K562 (cell line): ENCODE data around the gene MAP3K20. TPM values are rescaled to one million over a fixed set of nuclear protein-coding genes. Genes with fewer than 3 reads are reported as not detected.

Source experiments
- ATAC-seq: fragments of 200-7000 bp; cut with Tn5 transposase; 3 replicates; pipeline ENCODE4 v1.9.1; 2020; ENCODE audit warnings: moderate library complexity
- BruUV-seq: library from RNA; stranded (reverse); fragments of 400-500 nt; replicated peaks from 2 replicates; lab custom pipeline; 2021; lab: Mats Ljungman, UMichigan
- CTCF ChIA-PET: fragments of 300-600 bp; formaldehyde crosslinking; extraction: SDS; loops from one replicate; lab custom pipeline; 2021; ENCODE audit warnings: low intra/inter-chr PET ratio; lab: Yijun Ruan, JAX
- POLR2A ChIA-PET: fragments of 300-600, 350-650 bp; sonication (Branson Sonifier 250); formaldehyde crosslinking; extraction: SDS; loops from one replicate; lab custom pipeline; 2021; ENCODE audit warnings: antibody characterized with exemption, inconsistent platforms; lab: Yijun Ruan, JAX
- DNase-seq, 4 experiments: peaks; one replicate each; pipeline versions ENCODE4 v3.0.0 to v3.0.0-alpha.2; 2011 to 2018; ENCODE audit warnings: low spot score in 3 of 4, mixed read lengths in 3 of 4; ENCODE audit errors: extremely low read depth in 1 of 4
- FAIRE-seq: peaks from 2 replicates; lab custom pipeline; 2011; peaks lifted over from hg19 to GRCh38; lab: Jason Lieb, UNC
- H2AFZ ChIP-seq: 2 replicates; pipeline ENCODE4 v1.6.0; 2011; ENCODE audit warnings: low read depth, low read length, control low read depth, inconsistent platforms
- H3K27ac ChIP-seq: fragments of 200-600 bp; 3 replicates; pipeline ENCODE4 v1.8.0; 2011; ENCODE audit warnings: low read depth, mild to moderate bottlenecking, control low read depth, inconsistent platforms, low read length, moderate library complexity, mixed read lengths; ENCODE audit errors: extremely low read depth
- H3K27me3 ChIP-seq, 2 experiments: fragments of 300-600 bp in 1 of 2; 2 replicates in 1 of 2; 3 replicates in 1 of 2; pipeline versions ENCODE4 v1.6.0 to v1.8.0; 2011; ENCODE audit warnings: inconsistent platforms in 2 of 2, low read length in 2 of 2, mild to moderate bottlenecking in 1 of 2, mixed read lengths in 1 of 2, moderate library complexity in 1 of 2; ENCODE audit not compliant: control insufficient read depth in 2 of 2, insufficient read depth in 2 of 2
- H3K36me3 ChIP-seq: fragments of 300-600 bp; 3 replicates; pipeline ENCODE4 v1.8.0; 2011; ENCODE audit warnings: mild to moderate bottlenecking, low read length, inconsistent platforms; ENCODE audit not compliant: control insufficient read depth, insufficient read depth
- H3K4me1 ChIP-seq, 2 experiments: fragments of 200-600 bp in 1 of 2; replicated peaks in 1 of 2; 2 replicates in 1 of 2; 3 replicates in 1 of 2; pipeline versions ENCODE4 v1.5.1 to v1.8.0; 2011; ENCODE audit warnings: inconsistent platforms in 2 of 2, low read length in 2 of 2, mild to moderate bottlenecking in 1 of 2, mixed read lengths in 1 of 2, moderate library complexity in 1 of 2; ENCODE audit not compliant: control insufficient read depth in 2 of 2, insufficient read depth in 2 of 2
- H3K4me2 ChIP-seq: 2 replicates; pipeline ENCODE4 v1.6.1; 2011; ENCODE audit warnings: low read length, control low read depth, inconsistent platforms, mixed read lengths; ENCODE audit not compliant: insufficient read depth
- H3K4me3 ChIP-seq: fragments of 200-600 bp; sonication (generic), shearing (Covaris generic); 2 replicates; pipeline ENCODE4 v1.5.1; 2016; ENCODE audit warnings: control low read depth, inconsistent platforms
- H3K79me2 ChIP-seq: fragments of 200-600 bp; 3 replicates; pipeline ENCODE4 v1.8.0; 2011; ENCODE audit warnings: low read length, inconsistent platforms; ENCODE audit not compliant: control insufficient read depth, insufficient read depth
- H3K9ac ChIP-seq, 2 experiments: 2 replicates each; pipeline versions ENCODE4 v1.6.0 to v1.6.1; 2011; ENCODE audit warnings: low read depth in 2 of 2, low read length in 2 of 2, control low read depth in 1 of 2, inconsistent platforms in 1 of 2, mild to moderate bottlenecking in 1 of 2, mixed read lengths in 1 of 2; ENCODE audit not compliant: insufficient read depth in 1 of 2
- H3K9me1 ChIP-seq: one replicate; pipeline ENCODE4 v1.6.0; 2011; ENCODE audit warnings: inconsistent platforms, mild to moderate bottlenecking, low read length, moderate library complexity; ENCODE audit not compliant: control insufficient read depth, insufficient read depth
- H3K9me3 ChIP-seq: replicated peaks from 2 replicates; pipeline ENCODE4 v1.5.1; 2011; ENCODE audit warnings: low read depth, low read length, inconsistent platforms; ENCODE audit not compliant: control insufficient read depth, insufficient read depth
- H4K20me1 ChIP-seq: replicated peaks from 2 replicates; pipeline ENCODE4 v1.6.1; 2011; ENCODE audit warnings: low read length, inconsistent platforms, mixed read lengths; ENCODE audit not compliant: control insufficient read depth, insufficient read depth
- FOXK2 ChIP-seq, 2 experiments: fragments of 450-650 bp; IDR thresholded peaks in 1 of 2; conservative IDR thresholded peaks in 1 of 2; 2 replicates each; pipeline ENCODE4 v1.6.1; 2016; ENCODE audit warnings: low read depth in 2 of 2, mild to moderate bottlenecking in 1 of 2
- PRPF4 ChIP-seq: fragments of 200-400 bp; formaldehyde crosslinking; IDR thresholded peaks from one replicate; pipeline ENCODE4 v1.6.1; 2017; ENCODE audit warnings: low read length, low read depth, mild to moderate bottlenecking; ENCODE audit not compliant: insufficient read depth, poor library complexity, severe bottlenecking
- SLC30A9 ChIP-seq: fragments of 250-450 bp; sonication (Bioruptor Pico); IDR thresholded peaks from 2 replicates; pipeline ENCODE4 v1.8.0; 2022; ENCODE audit warnings: mild to moderate bottlenecking, moderate library complexity
- ZNF165 ChIP-seq: fragments of 250-450 bp; sonication (Bioruptor Pico); IDR thresholded peaks from 2 replicates; pipeline ENCODE4 v1.4.0; 2020; ENCODE audit warnings: borderline replicate concordance
- ZNF76 ChIP-seq: fragments of 250-450 bp; sonication (Bioruptor Pico); IDR thresholded peaks from 2 replicates; pipeline ENCODE4 v1.4.0; 2020; ENCODE audit warnings: mild to moderate bottlenecking, moderate library complexity, borderline replicate concordance
- WGBS: fragments of 100-300 bp; shearing (Covaris generic); methylation state at CpG from one replicate; pipeline ENCODE4 v1.1.6; 2016; ENCODE audit warnings: low coverage, mixed read lengths; ENCODE audit not compliant: insufficient coverage; ENCODE audit errors: missing lambda C conversion rate; 5-methylcytosine and 5-hydroxymethylcytosine counted together
- in situ Hi-C: fragments of 300-500 bp; cut with MboI; formaldehyde crosslinking; loops from 4 replicates; pipeline ENCODE4 v1.15.0; 2018; ENCODE audit warnings: inconsistent platforms, mixed read lengths
- intact Hi-C: fragments of 100-400 bp; cut with micrococcal nuclease; formaldehyde crosslinking; loops from 2 replicates; pipeline ENCODE4 v1.14.2; 2022
- polyA plus RNA-seq, 8 experiments: library from polyadenylated mRNA; depleted of rRNA in 4 of 8; stranded (reverse) in 5 of 8; unstranded in 3 of 8; fragments of >200 nt; fragmentation: Nextera tagmentation in 2 of 8; fragmentation: Illumina TruSeq in 1 of 8; extraction: Ambion mirVana in 2 of 8; extraction: Trizol in 1 of 8; gene quantifications; 2 replicates each; pipeline versions ENCODE4 v1.2.1 to v1.2.3, GENCODE V29; 2011 to 2014; ENCODE audit warnings: inconsistent platforms in 1 of 8, missing spikeins in 1 of 8
- total RNA-seq, 7 experiments: library from RNA; depleted of rRNA in 6 of 7; stranded (reverse); fragments of >200 nt in 6 of 7; fragmentation: Illumina TruSeq in 2 of 7; extraction: Trizol in 2 of 7; gene quantifications; 2 replicates each; pipeline versions ENCODE4 v1.2.1 to v1.2.3, GENCODE V29; 2011 to 2021; ENCODE audit warnings: low replicate concordance in 1 of 7
- TF ChIP-seq, protein P1 (sequence below), 2 experiments: fragments of 450-650 bp; IDR thresholded peaks; 2 replicates each; pipeline ENCODE4 v1.6.1; 2016
- TF ChIP-seq, protein P2 (sequence below): fragments of 250-450 bp; sonication (Bioruptor Pico); IDR thresholded peaks from 2 replicates; pipeline ENCODE4 v1.4.0; 2020; ENCODE audit warnings: mild to moderate bottlenecking, moderate library complexity

MAP3K20 gene
- total and polyA plus RNA-seq, 9 of the 15 experiments (the other 6 are each of a cell fraction or from before 2014, with no cell fraction given) = 9.8 to 34.2 (median 27.3) TPM

DNA sequence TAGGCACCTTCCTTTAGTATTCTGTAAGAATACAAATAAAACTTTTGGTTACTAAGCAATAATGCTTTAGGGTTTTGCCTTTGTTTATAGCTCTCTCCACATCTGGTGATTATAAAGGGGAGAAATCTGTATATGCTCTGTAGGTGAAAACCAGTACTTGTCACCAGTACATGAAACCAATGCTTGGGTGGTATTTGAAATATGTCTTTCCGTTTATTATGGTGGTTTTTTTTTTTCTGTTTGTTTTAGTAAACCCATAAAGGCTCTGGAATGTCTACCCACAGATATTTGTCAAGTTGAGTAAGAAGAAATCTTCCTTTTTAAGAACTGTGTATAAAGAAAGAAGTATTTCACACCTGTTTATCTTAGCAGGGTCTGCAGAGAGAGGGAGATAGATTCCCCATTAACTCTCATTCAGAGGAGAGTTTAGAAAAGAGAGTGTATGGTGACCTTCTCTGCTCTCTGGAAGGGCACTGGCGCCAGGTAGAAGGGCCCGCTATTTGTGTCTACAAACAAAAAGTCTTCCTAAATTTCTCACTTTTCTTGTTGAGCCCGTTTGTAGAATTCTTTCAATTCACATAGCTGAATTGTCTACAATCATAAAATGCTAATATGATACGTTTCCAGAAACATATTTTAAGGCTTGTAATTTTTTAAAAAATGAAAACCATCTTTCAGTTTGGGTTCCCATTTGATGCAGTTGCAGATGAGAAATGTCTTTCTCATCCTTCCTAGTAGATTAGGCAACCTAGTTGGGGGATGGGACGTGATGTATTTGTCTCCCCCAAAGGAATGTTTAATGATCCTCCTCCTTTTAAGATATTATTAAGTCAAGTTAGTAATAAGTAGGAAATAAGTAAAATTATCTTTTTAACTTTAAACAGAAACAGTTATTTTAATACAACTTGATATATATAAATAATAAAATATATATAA, 33.9 kb downstream of the MAP3K20 start:
- ChIA-PET POLR2A (interaction anchor here (0.6 to 3.1 kb wide), 3 partner anchors 10 to 259 kb away, joined by 5 to 17 read pairs (median 5); no protein-coding TSS in a partner anchor), CTCF (no interaction called here)
- Histone ChIP-seq H2AFZ (no peak overlapping the region), H3K9me3 (no peaks in the 10 kb centered on the region), H3K27me3 (no peaks in the 10 kb centered on the region), H3K27ac (no peak overlapping the region), H4K20me1 (no peaks in the 10 kb centered on the region), H3K4me2 (no peak overlapping the region), H3K4me1 (peaks cover 0 to 4% of the 10 kb centered on the region in 2 experiments; a peak in 3 of 5 replicates), H3K4me3 (no peak overlapping the region), H3K9ac (no peak overlapping the region), H3K9me1 (no peaks in the 10 kb centered on the region), H3K79me2 (peaks cover 39% of the 10 kb centered on the region), H3K36me3 (no peaks in the 10 kb centered on the region; the same call in 1 of the 3 replicates)
- intact Hi-C loops (no loop called here), in situ Hi-C loops (no loop called here)
- ATAC-seq (no peak), DNase-seq (no peak), FAIRE-seq (no peak)
- no peak for TF ChIP-seq ZNF165 (CRISPR knock-in tag)
- TF ChIP-seq, protein P1, sequence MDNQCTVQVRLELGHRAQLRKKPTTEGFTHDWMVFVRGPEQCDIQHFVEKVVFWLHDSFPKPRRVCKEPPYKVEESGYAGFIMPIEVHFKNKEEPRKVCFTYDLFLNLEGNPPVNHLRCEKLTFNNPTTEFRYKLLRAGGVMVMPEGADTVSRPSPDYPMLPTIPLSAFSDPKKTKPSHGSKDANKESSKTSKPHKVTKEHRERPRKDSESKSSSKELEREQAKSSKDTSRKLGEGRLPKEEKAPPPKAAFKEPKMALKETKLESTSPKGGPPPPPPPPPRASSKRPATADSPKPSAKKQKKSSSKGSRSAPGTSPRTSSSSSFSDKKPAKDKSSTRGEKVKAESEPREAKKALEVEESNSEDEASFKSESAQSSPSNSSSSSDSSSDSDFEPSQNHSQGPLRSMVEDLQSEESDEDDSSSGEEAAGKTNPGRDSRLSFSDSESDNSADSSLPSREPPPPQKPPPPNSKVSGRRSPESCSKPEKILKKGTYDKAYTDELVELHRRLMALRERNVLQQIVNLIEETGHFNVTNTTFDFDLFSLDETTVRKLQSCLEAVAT (IDR thresholded peaks at IDR 0.05) = no peak
- TF ChIP-seq FOXK2 (conservative IDR thresholded peaks at IDR 0.05 in 1 of 2, IDR thresholded peaks at IDR 0.05 in 1 of 2; ENCODE audit: low read depth in 2 of 2) = no peak
- TF ChIP-seq PRPF4 = no peak
- no peak for TF ChIP-seq ZNF76 (CRISPR knock-in tag)
- no peak for TF ChIP-seq SLC30A9
- TF ChIP-seq, protein P2, sequence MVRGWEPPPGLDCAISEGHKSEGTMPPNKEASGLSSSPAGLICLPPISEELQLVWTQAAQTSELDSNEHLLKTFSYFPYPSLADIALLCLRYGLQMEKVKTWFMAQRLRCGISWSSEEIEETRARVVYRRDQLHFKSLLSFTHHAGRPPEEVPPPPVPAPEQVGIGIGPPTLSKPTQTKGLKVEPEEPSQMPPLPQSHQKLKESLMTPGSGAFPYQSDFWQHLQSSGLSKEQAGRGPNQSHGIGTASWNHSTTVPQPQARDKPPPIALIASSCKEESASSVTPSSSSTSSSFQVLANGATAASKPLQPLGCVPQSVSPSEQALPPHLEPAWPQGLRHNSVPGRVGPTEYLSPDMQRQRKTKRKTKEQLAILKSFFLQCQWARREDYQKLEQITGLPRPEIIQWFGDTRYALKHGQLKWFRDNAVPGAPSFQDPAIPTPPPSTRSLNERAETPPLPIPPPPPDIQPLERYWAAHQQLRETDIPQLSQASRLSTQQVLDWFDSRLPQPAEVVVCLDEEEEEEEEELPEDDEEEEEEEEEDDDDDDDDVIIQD (CRISPR knock-in tag) = no peak
- WGBS = 71% methylated on average over 6 of the region's 6 CpGs
- no TSS peak for BruUV-seq
